GM21515 (cell line): ENCODE measurements around the gene PPP1R27.
"Not testable (repeated sequence)": the region's sequence is repeated elsewhere in the genome, so short reads cannot be mapped to it uniquely, and the experiment has no call there.

Experiments
- ATAC-seq: cut with Tn5 transposase; IDR thresholded peaks from one replicate; pipeline ENCODE4 v1.9.1; 2021; ENCODE audit not compliant: unreplicated experiment

Gene PPP1R27

DNA sequence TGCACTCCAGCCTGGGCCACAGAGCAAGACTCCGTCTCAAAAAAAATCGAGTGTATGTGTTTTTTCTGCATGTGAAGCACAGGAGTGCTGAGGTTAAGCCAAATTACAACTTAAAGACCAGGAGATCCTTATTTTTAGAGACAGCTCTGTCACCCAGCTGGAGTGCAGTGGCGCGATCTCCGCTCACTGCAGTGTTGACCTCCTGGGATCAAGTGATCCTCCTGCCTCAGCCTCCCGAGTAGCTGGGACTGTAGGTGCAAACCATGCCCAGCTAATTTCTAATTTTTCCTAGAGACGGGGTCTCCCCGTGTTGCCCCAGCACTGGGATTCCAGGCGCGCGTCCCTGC lies 7.5 kb upstream of the PPP1R27 start:
- ATAC-seq = no peak

DNA sequence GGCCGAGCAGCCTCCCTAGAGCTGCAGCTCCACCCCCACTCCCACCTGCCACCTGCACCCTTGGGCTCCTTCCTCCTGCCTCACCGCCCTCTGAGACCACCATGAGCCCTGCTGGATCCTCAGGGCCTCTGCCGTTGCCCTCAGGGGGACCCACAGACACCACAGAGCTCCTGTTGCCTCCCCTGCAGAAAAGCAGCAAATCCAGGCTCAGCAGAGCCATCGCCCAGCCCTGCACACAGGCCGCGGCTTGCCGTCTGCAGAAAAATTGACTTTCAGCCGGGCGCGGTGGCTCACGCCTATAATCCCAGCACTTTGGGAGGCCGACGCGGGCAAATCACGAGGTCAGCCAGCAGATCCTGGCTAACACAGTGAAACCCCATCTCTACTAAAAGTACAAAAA lies 7.0 kb upstream of the PPP1R27 start:
- ATAC-seq = no peak

DNA sequence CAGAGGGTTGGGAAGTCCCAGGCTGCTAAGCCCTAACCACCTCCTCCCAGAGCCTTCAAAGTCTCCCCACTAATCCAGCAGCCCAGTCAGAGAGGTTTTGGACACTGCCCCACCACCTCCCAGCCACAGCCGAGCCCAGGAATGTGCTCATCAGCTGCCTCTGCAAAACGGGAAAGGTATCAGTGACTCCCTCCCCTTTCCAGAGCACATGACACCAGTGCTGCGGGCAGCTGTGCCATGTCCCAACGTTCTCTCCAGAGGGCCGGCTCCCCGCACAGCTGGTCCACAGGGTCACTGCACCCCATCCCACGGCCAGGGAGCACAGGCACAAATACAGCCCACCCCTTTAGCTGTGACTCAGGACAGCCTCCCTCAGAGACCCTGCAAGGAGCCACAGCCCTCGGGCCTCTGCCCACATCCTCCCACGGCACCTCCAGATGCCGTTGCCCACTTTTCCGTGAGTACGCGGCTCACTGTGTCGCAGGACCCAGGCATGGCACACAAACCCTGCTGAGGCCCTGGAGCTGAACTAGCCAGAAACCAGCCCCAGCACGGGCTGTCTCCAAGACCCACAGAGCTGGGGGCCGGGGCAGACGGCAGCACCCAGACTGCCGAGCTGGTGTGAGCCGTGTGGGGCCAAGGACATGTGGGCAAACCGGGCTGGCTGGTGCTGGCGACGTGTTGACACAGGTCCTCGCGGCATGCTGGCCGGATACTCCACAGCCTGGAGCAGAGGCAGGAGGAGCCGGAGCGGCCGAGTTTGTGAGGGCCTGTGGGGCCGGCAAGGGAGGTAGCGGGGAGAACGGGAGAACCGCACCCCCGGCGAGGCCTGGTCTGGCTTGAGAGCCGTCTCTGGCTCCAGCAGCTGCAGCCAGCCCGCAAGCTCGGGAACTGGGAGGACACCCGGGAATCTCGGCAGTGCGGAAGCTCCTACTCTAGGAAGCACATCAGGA lies 6.3 kb upstream of the PPP1R27 start:
- no peak for ATAC-seq

DNA sequence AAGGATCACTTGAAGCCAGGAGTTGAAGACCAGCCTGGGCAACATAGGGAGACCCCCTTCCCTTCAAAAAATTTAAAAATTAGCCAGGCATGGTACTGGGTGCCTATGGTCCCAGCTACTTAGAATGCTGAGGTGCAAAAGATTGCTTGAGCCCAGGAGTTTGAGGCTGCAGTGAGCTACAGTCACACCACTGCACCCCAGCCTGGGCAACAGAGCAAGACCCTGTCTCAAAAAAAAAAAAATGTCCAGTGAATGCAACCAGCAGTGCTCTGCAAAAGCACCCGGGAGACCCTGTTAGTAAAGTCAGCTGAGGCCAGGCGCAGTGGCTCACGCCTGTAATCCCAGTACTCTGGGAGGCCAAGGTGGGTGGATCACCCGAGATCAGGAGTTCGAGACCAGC lies 5.2 kb upstream of the PPP1R27 start:
- not testable (repeated sequence) for ATAC-seq

DNA sequence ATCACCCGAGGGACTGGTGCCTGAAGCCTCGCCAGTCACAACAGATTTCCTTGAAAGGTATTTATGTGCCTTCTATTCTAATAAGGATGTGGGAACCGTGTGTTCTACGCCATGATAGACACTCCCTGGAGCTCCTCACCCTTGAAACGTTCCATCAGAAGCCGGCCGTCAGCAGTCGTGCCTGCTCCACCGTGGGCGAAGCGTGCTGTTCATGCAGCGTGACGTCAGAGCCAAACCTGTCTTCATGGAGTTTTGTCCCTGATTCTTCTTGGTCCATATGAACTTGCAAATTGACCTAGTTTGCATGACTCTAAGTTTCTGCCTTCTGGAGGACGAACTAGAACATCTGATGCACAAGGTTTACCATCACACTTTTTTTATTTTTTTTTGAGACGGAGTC lies 4.5 kb upstream of the PPP1R27 start:
- ATAC-seq = no peak

DNA sequence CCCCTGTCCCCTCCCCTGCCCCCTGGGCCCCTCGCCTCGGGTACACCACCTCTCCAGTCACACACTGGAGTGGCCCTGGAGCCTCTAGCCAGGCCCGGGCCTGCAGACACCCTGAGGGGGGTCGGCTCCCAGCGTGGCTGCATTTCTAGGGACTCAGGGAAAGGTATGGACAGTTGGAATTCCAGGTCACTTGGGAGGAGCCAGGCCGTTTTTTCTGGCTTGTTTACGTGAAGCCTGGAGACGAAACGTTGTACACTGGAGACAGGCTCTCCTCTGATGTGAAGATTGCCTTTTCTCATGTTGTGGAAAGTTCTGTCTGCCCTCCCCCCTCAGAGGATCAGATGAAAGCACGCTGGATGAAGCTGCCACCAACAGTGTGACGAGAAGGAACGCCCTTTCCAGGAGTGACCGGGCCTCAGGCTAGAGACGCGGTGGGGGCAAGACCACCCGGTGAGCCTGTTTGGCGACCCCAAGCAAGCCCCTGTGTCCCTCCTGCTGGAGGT lies 4.0 kb upstream of the PPP1R27 start:
- no peak for ATAC-seq

DNA sequence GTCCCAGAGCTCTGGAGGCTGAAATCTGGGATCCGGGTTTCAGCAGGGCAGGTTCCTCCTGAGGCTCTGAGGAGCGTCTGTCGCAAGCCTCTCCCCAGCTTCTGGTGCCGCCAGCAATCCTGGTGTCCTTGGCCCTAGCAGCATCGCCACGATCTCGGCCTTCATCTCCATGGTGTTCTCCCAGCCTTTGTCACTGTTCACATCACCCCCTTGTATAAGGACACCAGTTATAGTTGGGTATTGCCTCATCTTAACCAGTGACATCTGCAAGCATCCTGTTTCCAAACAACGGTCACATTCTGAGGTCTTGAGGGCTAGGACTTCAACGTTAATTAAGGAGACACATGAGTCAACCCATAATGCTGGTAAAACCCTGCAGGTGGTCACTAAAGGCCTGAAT lies 2.8 kb upstream of the PPP1R27 start:
- no peak for ATAC-seq

DNA sequence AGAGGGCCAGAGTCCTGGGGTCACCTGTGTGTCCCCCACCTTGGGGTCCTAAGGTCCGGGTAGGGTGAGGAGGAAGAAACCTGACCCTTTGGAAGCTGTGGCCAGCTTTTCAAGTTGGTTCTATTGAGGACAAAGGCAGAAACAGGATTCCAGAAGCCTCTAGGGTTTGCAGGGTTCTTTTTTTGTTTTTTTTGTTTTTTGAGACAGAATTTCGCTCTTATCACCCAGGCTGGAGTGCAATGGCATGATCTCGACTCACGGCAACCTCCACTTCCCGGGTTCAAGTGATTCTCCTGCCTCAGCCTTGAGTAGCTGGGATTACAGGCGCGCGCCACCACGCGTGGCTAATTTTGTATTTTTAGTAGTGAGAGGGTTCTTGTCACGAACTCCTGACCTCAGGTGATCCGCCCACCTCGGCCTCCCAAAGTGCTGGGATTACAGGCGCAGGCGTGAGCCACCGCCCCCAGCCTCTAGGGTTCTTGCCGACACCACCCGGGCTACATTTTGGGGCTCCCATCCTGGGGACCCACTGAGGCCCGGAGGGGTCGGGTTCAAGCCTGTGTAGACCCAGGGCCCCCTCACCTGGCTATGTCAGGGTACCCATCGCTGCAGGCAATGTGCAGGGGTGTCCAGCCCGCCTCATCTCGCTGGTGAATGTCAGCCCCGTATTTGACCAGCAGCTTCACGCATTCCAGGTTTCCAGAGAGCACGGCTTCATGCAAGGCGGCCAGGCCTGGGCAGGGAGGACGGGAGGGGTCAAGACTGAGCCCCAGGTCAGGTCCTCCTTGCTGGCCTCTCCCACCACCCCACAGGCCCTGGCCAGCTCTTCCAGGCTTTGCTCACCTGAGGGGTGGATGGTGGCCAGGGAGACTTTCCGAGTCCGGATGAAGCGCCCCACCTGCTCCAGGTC lies 674 bp downstream of the PPP1R27 start:
- ATAC-seq = no peak

DNA sequence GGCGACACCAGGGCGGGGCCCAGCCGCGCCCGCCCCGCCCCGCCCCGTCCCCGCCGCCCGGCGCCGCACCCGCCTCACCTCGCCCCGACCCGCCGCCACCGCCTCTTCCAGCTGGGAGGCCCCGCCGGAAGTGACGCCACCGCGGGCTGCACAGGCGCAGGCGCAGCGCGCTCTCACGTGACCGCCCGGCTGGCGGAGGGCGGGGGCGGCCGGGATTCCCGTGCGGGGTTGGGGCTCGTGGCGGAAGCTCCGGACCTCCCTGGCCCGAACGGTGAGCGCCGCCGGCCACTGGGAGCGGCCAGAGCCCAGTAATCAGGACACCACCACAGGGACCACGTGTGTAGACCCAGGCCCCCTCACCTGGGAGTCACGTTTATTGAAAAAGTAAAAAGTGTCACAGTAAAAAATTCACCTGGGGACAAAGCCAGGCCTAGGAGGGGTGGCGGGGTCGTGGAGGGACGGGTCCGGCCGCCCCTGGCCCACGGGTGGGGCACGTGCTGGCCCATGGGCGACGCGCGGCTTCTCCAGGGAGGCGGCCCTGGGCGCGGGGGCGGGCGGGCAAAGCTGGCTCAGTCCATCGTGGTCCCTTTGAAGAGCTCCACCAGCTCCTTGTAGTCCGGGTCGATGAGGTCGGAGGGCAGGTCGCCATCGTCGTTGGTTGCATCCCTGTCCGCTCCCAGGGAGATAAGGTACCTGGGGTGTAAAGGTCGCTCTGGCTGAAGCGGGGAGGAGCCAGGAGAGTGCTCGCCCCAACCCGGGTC lies 1.5 kb downstream of the PPP1R27 start, which contains the start of gene MCRIP1:
TSS of gene MCRIP1 (minus strand) at position 132 of the 761 bp plus-strand sequence. CDS start 8,785 bp downstream, outside the sequence.
- ATAC-seq = peak; percentile 62

DNA sequence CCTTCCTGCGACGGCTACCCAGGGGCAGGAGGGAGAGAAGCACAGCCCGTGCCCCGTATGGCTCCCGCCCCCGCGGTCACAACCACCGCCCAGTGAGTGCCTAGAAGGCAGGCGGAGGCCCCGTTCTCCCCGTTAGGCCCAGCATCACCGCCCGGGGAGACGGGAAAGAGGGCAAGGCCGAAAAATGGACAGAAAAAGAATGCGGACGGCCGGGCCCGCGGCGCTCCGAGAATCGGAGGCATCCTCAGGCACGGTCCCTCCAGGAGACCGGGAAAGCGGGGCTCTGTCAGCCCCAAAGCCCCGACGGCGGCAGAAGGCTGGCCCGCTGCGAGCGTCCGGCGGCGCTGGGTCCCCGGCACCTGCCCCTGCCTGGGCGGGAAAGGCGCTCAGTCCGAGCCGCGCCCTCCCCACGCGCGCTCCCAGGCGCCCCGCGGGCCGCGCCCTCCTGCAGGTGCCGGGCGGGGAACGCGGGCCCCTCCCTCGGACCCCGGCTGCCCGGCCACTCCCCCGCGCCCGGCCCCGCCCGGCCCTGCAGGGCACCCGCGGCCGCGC lies 2.2 kb downstream of the PPP1R27 start:
- ATAC-seq = peak; percentile 24

DNA sequence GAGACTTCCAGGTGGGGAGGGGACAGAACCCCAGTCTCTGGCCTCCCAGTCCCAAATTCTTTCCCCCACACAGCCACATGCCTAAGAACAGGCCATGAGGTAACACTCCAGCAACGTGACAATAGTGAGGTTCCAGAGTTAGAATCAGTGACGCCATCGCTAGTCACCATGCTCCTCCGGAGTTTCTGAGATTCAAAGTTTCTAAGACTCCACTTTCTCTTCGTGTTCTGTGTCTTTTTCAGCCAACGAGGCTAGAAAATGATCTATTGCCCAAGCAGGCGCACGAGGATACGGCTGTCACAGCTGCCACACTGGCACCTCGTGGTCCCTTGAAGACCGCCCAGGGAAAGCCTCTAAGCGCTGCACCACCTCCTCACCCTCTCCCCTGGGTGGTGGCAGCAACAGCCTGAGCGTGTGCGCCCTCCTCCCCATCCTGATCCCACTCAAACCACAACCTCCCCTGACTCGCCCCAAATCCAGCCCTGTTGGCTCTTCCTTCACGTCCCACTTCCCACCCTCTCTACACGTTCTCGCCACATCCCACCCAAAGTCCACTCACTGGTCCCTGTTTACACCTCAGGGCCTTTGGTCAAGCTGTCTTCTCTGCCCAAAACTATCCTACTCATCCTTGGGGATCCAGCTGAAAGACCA lies 2.8 kb downstream of the PPP1R27 start:
- ATAC-seq = peak; percentile 9

DNA sequence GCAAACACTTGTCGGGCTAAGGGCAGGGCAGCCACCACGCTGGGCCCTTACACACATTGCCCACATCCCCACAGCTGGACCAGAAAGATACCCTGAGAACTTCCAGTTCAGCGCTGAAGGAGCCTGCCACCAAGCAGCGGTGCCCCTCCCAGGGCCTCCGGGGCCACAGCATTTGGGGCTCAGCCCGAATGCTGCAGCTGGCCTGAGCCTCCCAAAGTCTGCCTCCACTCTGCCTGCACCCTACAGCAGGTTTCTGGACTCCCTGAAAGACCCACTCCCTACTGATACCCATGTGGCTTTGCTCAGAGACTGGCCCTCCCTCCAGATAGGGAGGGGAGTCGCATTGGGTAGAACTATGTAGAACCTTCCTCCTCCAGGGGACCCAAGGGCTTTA lies 3.3 kb downstream of the PPP1R27 start:
- no peak for ATAC-seq

DNA sequence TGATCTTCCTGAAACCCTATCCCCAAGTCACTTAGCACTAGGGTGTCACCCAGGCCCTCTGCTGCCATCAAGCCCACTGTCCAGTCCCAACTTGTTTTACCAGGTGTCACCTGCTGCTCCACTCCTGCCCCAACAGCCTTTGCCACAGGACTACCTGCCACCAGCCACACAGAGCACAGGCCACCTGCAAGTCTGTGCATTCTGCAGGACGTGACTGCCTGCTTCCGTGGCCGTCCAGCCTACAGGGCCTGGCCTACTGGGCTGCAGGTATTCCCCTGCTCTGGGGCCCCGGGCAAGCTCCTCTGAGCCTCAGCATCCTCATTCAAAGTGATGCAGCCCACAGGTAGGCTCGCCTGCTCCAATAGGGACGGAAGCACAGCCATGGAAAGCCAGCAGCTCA lies 5.0 kb downstream of the PPP1R27 start:
- no peak for ATAC-seq

DNA sequence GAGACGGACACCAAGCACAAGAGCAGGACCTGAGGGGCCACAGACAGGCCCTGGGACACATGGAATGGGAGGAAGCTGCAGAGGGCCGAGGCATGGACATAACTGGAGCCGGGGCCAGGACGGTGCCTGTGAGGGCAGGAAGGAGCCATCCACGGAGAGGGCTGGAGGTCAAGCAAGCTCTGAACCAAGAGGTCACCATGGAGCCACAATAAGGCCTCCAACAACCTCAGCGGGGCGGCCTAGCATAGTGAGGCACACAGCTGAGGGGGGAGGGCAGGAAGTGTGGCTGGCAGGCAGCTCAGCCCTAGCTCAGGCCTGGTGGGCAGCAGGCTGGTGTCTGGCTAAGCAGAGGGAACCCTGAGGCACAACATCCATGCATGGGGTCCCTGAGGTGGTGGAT lies 6.2 kb downstream of the PPP1R27 start:
- no peak for ATAC-seq

DNA sequence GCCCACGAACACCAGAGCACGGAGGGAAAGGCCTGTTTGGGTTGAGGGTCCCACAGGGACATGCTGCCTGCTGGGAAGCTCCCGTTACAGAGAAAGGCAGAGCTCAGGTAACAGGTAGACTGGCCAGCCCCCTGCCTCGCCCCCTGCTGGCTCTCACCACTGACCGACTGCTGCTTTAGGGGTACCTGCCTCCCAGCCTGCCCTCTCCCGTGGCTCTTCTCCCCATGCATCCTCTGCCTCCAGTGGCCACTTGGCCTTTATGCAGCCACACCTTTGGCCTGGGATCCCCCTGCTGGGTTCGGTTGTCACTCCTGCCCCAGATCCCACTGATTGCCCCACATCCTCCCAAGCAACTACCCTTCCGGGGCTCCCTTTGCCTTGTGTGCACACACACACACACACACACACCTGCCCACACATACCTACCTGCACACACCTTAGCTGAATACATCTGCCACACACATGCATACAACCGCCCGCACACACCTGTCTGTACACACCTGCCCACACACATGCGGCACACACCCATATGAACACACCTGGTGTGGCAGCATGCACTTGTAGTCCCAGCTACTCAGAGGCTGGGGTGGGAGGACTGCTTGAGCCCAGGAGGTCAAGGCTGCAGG lies 8.9 kb downstream of the PPP1R27 start:
- no peak for ATAC-seq

DNA sequence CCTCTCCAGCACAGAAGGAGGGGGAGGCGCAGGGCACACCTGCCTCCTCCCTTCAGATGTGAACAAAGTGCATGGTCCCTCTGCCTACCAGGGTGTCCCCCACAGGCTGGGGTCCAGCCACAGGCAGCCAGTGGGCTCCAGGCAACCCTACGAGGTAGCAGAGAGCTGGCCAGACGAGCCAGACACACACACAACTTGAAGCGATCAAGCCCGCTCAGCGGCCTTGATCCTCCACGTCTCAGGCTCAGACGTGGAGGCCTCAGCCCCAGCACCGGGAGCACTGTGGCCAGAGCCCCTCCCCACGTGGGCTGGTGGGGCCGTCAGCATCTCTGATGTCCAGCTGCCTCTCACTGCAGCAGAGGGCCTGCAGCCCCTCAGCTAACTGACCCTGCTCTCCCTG lies 10.3 kb downstream of the PPP1R27 start:
- ATAC-seq = no peak

DNA sequence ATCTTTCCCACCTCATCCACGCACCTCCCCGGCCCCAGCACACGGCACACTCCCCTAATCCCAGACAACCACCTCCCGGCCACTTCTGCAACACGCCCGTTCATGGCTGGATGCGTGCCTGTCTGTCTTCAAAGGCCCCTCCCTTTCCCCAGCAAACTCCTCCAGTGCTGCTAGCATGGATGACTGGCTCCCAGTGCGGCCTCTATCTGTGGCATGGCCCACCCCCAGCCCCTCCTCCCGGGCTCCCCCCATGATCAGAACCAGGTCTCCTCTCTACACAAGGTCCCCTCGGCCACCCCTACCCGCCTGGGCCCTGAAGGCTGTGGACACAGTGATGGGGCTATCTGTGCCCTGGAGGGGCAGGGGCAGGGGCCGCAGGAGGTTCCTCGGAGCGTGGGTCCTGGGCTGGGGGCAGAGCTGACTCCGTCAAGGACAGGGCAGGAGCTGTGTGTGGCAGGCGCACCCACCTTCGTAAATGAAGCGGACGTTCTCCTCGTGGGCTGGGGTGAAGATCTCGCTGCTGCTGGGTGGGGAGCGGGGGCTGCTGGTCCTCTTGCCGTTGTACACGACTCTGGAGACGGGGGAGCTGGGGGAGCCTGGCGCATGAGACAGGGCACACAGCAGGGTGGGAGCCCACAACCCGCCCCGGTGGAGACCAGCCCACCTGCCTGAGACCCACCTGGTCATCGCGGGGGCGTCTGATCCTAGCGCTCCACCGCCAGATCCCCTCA lies 10.9 kb downstream of the PPP1R27 start:
- ATAC-seq = no peak

DNA sequence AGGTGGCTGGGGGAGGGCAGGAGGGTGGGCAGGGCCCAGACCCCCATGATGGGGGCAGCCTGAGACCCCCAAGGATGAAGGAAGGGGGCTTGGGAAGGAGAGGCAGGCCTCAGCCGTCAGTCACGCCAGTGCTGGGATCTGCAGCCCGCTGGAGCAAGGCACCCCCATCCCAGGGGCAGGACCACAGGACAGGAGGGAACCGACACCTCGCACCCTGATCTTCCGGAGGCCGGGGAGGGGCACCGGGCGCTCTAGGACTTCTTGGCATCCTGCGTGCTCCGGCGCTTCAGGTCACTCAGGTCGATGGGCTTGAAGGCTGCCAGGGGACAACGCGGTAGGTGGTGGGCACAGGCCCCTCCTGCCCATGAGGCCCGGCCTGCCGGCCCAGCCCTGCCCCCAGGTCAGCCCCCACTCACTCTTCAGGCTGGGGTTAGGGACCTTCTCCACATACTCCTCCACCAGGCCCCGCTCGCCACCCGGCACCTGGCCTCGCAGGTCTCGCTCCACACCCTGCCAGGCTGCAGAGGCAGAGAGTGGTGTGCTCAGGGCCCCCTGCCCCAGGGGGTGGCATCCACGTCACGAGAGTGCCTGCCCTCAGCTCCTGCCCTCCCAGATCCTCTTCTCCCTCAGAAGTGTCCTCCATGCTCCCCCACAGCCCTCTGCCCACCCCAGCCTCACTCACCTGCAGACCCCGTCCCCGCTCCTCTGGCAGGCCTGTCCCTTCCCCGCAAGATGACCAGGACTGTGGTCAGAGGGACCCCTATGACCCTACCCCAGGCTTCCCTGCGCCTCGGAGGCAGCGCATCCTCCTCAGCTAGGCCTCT lies 11.6 kb downstream of the PPP1R27 start:
- no peak for ATAC-seq
